CD4-positive, alpha-beta T cell (primary cell): ENCODE measurements around the gene PGAP3. TPM values are rescaled to one million over a fixed set of nuclear protein-coding genes. Genes with fewer than 3 reads are reported as not detected.
A peak's percentile ranks its signal among the peaks of the same experiment; 100 is the strongest.

Source experiments
- ATAC-seq: fragments of 200-7000 bp; cut with Tn5 transposase; one replicate; pipeline ENCODE4 v1.10.0; 2022; ENCODE audit warnings: mild to moderate bottlenecking; ENCODE audit not compliant: poor library complexity
- CTCF ChIA-PET: fragments of 350-600 bp; sonication (Branson Sonifier 250); formaldehyde crosslinking; loops from one replicate; lab custom pipeline; 2021; ENCODE audit warnings: antibody characterized with exemption, inconsistent platforms; lab: Charles Lee
- POLR2A ChIA-PET: fragments of 350-600 bp; sonication (Branson Sonifier 250); formaldehyde crosslinking; loops from one replicate; lab custom pipeline; 2021; ENCODE audit warnings: antibody characterized with exemption, inconsistent platforms; lab: Charles Lee
- DNase-seq, 14 experiments: peaks; one replicate each; pipeline ENCODE4 v3.0.0-alpha.2; 2013 to 2020; ENCODE audit warnings: mixed read lengths in 2 of 14
- H3K27ac ChIP-seq, 2 donors: one replicate each; pipeline versions ENCODE4 v1.5.1 to v1.7.0; 2013; ENCODE audit warnings: low read length in 2 of 2, low read depth in 1 of 2, mild to moderate bottlenecking in 1 of 2
- H3K27me3 ChIP-seq, 2 experiments: 1 replicate in 1 of 2; 2 replicates in 1 of 2; pipeline versions ENCODE4 v1.6.1 to v1.7.0; 2013; ENCODE audit warnings: low read length in 2 of 2, control low read depth in 1 of 2, mild to moderate bottlenecking in 1 of 2, moderate library complexity in 1 of 2; ENCODE audit not compliant: insufficient read depth in 2 of 2, control insufficient read depth in 1 of 2
- H3K36me3 ChIP-seq: one replicate; pipeline ENCODE4 v1.6.1; 2013; ENCODE audit warnings: low read length, control low read depth; ENCODE audit not compliant: insufficient read depth
- H3K4me1 ChIP-seq: one replicate; pipeline ENCODE4 v1.6.1; 2013; ENCODE audit warnings: low read length, control low read depth; ENCODE audit not compliant: insufficient read depth
- H3K4me3 ChIP-seq: one replicate; pipeline ENCODE4 v1.5.1; 2013; ENCODE audit warnings: mild to moderate bottlenecking, low read length, moderate library complexity
- H3K9me3 ChIP-seq, 2 experiments: 1 replicate in 1 of 2; 2 replicates in 1 of 2; pipeline versions ENCODE4 v1.6.1 to v1.7.0; 2013; ENCODE audit warnings: low read length in 2 of 2, mild to moderate bottlenecking in 2 of 2, control low read depth in 1 of 2, moderate library complexity in 1 of 2; ENCODE audit not compliant: control insufficient read depth in 1 of 2, insufficient read depth in 1 of 2
- H3K27ac Mint-ChIP-seq: one replicate; pipeline ENCODE4 v1.8.0; 2020; ENCODE audit warnings: mixed read lengths
- H3K27me3 Mint-ChIP-seq: one replicate; pipeline ENCODE4 v1.8.0; 2021; ENCODE audit warnings: mixed read lengths
- H3K36me3 Mint-ChIP-seq: one replicate; pipeline ENCODE4 v1.8.0; 2021; ENCODE audit warnings: low read depth, mixed read lengths
- H3K4me1 Mint-ChIP-seq: one replicate; pipeline ENCODE4 v1.8.0; 2021; ENCODE audit warnings: low read depth, mixed read lengths
- H3K4me3 Mint-ChIP-seq: one replicate; pipeline ENCODE4 v1.8.0; 2020; ENCODE audit warnings: mild to moderate bottlenecking, mixed read lengths
- H3K9me3 Mint-ChIP-seq: one replicate; pipeline ENCODE4 v1.8.0; 2020; ENCODE audit warnings: mixed read lengths
- intact Hi-C, 2 experiments: fragments of 100-400 bp; cut with DNase I in 1 of 2; cut with micrococcal nuclease in 1 of 2; formaldehyde crosslinking; loops; one replicate each; pipeline versions ENCODE4 v1.15.1 to v1.9.0; 2023 to 2025; cut with DNase I, micrococcal nuclease
- total RNA-seq, 174 experiments: library from RNA in 2 of 174; stranded (reverse) in 2 of 174; gene quantifications; one replicate each; pipeline ENCODE4 v1.2.3 and lab custom pipeline; 2021 to 2026
- TF ChIP-seq, protein P1 (sequence below): fragments of 200-600 bp; IDR thresholded peaks from one replicate; pipeline ENCODE4 v1.8.0; 2022; ENCODE audit warnings: antibody characterized with exemption, mild to moderate bottlenecking

The PGAP3 gene
- total RNA-seq, 2 experiments from 2014 or later: 26.1 to 30.7 TPM

DNA sequence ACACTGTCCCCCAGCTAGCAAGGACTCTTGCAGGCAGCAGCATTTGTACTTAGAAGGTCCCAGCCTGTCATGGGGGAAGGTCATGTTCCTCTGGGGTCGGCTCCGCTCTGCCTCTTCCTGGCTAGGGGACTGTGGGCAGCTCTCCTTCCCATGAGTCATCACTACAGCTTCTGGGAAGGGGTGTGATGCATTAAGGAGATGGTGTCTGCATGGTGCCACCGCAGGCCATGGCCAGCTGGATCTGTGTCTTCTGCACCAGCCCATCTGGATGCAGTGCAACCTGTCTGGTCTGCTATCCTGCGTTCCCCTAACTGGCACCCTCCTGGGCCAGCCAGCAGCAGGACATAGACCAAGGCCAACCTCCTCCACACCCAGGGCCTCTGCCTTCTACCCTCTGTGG is 44.6 kb downstream of the PGAP3 start:
- TF ChIP-seq, protein P1, sequence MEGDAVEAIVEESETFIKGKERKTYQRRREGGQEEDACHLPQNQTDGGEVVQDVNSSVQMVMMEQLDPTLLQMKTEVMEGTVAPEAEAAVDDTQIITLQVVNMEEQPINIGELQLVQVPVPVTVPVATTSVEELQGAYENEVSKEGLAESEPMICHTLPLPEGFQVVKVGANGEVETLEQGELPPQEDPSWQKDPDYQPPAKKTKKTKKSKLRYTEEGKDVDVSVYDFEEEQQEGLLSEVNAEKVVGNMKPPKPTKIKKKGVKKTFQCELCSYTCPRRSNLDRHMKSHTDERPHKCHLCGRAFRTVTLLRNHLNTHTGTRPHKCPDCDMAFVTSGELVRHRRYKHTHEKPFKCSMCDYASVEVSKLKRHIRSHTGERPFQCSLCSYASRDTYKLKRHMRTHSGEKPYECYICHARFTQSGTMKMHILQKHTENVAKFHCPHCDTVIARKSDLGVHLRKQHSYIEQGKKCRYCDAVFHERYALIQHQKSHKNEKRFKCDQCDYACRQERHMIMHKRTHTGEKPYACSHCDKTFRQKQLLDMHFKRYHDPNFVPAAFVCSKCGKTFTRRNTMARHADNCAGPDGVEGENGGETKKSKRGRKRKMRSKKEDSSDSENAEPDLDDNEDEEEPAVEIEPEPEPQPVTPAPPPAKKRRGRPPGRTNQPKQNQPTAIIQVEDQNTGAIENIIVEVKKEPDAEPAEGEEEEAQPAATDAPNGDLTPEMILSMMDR: no peak
- Mint-ChIP-seq H3K27ac (no peak overlapping the region), H3K36me3 (peaks cover 15% of the 10 kb centered on the region), H3K9me3 (no peaks in the 10 kb centered on the region), H3K27me3 (no peaks in the 10 kb centered on the region), H3K4me3 (no peak overlapping the region), H3K4me1 (peaks cover 67% of the 10 kb centered on the region)
- POLR2A ChIA-PET: no interaction called here
- intact Hi-C loops: no loop called here
- DNase-seq: no peak
- Histone ChIP-seq H3K36me3 (peaks cover 12% of the 10 kb centered on the region), H3K4me1 (peaks cover 76% of the 10 kb centered on the region), H3K27me3 (no peaks in the 10 kb centered on the region), H3K4me3 (no peak overlapping the region), H3K27ac (no peak overlapping the region), H3K9me3 (no peaks in the 10 kb centered on the region)
- CTCF ChIA-PET: interaction anchor here (0.8 to 1.4 kb wide), 2 partner anchors 11 to 25 kb away, joined by 4 to 7 read pairs; partner anchors contain the start of gene PNMT
- no peak for ATAC-seq

DNA sequence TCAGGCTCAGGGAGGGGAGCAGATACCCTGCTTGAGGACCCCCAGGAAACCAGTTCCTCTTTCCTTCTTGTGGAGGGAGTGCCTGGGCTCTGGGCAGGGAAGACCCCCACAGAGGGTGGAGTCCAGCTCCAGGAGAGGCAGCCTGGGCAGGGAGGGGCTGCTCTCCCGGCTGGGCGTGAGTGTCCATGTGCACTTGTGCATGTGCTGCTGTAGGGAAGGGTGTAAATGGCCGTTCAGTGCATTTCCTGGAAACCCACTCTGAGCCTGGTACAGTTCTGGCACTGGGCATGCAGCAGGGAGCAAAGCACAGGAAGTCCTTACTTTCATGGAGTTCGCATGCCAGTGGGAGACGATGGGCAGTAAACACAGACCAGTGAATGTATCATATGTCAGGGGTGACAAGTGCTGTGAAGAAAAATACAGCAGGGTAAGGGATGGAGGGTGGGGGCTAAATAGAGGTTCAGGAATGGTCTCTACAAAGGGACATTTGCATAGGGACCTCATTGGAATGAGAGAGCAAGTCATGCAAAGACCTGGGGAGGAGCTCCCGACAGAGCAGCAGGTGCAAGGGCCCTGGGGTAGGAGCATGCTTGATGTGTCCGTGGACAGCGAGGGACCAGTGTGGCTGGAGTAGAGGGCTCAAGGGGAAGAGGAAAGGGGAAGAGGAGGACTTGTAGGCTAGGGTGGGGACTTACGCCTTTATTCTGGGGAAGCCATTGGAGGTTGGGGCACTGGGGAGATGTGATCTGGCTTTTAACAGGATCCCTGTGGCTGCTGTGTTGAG is 45.4 kb downstream of the PGAP3 start:
- no peaks in the 10 kb centered on the region for H3K9me3 Mint-ChIP-seq
- POLR2A ChIA-PET: no interaction called here
- peaks cover 12% of the 10 kb centered on the region for H3K36me3 ChIP-seq

DNA sequence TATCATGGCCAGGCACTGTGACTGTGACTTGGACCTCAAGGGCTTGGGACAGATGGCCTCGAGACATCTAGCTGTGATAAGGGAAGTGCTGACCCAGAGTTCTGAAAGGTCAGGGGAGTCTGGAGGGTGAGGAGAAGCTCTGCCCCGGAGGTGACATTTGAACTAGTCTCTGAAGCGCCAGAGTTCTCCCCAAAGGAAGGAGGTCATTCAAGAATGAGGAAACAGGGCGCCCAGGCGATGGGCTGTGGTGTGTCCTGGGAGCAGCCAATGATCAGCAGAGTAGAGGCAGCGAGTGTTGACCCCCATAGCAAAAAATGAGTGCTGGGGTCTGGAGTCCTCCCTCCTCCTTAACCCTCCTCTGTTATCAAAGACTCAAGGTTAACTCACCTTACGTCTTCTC is 46.0 kb downstream of the PGAP3 start:
- peaks cover 25% of the 10 kb centered on the region for H3K36me3 Mint-ChIP-seq
- Histone ChIP-seq H3K4me1 (peaks cover 82% of the 10 kb centered on the region), H3K9me3 (no peaks in the 10 kb centered on the region), H3K27ac (no peak overlapping the region), H3K4me3 (no peak overlapping the region), H3K36me3 (peaks cover 12% of the 10 kb centered on the region), H3K27me3 (no peaks in the 10 kb centered on the region)
- no peaks in the 10 kb centered on the region for H3K9me3 Mint-ChIP-seq
- H3K4me3 Mint-ChIP-seq: no peak overlapping the region
- DNase-seq (no peak), ATAC-seq (no peak)
- no peaks in the 10 kb centered on the region for H3K27me3 Mint-ChIP-seq
- TF ChIP-seq, protein P1: no peak
- H3K27ac Mint-ChIP-seq: peak overlapping the region; percentile 47
- peaks cover 78% of the 10 kb centered on the region for H3K4me1 Mint-ChIP-seq
- intact Hi-C loops: no loop called here
- POLR2A ChIA-PET: no interaction called here
- CTCF ChIA-PET: interaction anchor here (1.3 kb wide), 1 partner anchor 12 kb away, joined by 5 read pairs; no protein-coding TSS in a partner anchor

More for the DNA sequence above, 45.4 kb downstream of the PGAP3 start:
- DNase-seq: no peak
- Mint-ChIP-seq H3K4me3 (no peak overlapping the region), H3K4me1 (peaks cover 75% of the 10 kb centered on the region), H3K27me3 (no peaks in the 10 kb centered on the region), H3K27ac (no peak overlapping the region), H3K36me3 (peaks cover 21% of the 10 kb centered on the region)
- H3K9me3 ChIP-seq: no peaks in the 10 kb centered on the region
- H3K4me3 ChIP-seq: no peak overlapping the region
- H3K27me3 ChIP-seq: no peaks in the 10 kb centered on the region
- ATAC-seq: no peak
- H3K4me1 ChIP-seq: peaks cover 84% of the 10 kb centered on the region
- TF ChIP-seq, protein P1: no peak
- intact Hi-C loops: no loop called here
- H3K27ac ChIP-seq: no peak overlapping the region
- CTCF ChIA-PET: interaction anchor here (0.8 to 1.4 kb wide), 2 partner anchors 11 to 26 kb away, joined by 4 to 7 read pairs; partner anchors contain the start of gene PNMT
